ENCODE measurements around the gene KIAA1671.
A peak's percentile ranks its signal among the peaks of the same experiment; 100 is the strongest.

The KIAA1671 gene

DNA sequence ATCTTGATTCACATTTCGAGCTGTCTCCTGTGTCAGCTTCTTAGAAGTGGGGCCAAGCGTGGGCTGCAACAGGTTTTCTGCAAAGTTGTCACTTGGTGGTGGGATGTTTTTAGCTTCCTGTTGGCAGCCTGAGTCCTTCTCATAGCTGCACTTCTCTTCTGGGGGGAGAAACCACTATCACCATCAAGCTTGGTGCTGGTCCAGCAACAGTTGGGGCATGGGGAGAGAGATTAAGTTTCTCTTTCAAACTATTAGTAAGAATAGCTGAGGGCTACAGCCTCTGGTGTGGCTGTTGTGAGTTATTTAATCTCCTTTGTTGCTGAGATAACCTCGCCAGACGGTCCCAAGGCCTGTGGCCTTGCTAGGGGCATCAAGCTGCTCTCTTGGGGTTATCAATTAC is 123.8 kb downstream of the KIAA1671 start:
- Histone ChIP-seq H3K9ac (no peak overlapping the region), H3K27ac (no peak overlapping the region), H3K4me2 (peak overlapping the region; percentile 8 to 65 (median 53); a peak in 21 of 22 replicates), H3K36me3 (no peaks in the 10 kb centered on the region), H3K9me3 (replicated peaks in 1 of 11) (no peaks in the 10 kb centered on the region), H3K4me3 (no peak overlapping the region), H4K20me1 (no peaks in the 10 kb centered on the region; a peak in 1 of 22 replicates), H3K4me1 (peaks cover 29 to 56% (median 50%) of the 10 kb centered on the region in 10 experiments), H3K27me3 (peaks cover 0 to 12% (median 6%) of the 10 kb centered on the region in 11 experiments; a peak in 13 of 22 replicates)
- no peak for TF ChIP-seq Cebpa-rat (IDR thresholded peaks at IDR 0.05)

DNA sequence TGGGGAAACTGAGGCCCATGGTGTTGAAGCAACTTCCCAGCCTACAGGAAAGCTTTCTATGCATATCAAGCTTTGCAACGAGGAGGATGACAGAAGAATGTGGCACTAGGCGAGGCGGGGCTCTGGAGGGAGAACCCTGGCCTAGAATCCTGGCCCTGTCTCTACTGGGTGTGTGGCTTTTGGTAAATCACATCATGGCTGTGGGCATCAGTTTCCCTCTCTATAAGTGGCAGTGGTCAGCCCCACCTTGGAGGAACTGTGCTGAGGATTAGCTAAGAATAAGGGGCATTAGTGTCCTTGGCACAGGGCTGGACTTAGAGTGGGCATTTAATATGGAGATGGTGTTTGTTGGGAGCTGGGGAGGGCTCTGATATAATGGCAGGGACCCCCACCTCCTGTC is 124.5 kb downstream of the KIAA1671 start:
- Histone ChIP-seq H3K9me3 (replicated peaks in 1 of 11) (no peaks in the 10 kb centered on the region), H3K27ac (no peak overlapping the region)

GRCh38 chr22:25077964-25078363 is 125.4 kb downstream of the KIAA1671 start:
- H3K9me3 ChIP-seq (replicated peaks in 1 of 11): no peaks in the 10 kb centered on the region
- H3K9ac ChIP-seq: no peak overlapping the region
- no peaks in the 10 kb centered on the region; a peak in 1 of 22 replicates for H4K20me1 ChIP-seq
- peak overlapping the region in 8 of 11 experiments; percentile 31 to 65 (median 57); a peak in 15 of 22 replicates for H3K4me2 ChIP-seq
- peaks cover 24 to 64% (median 54%) of the 10 kb centered on the region in 10 experiments for H3K4me1 ChIP-seq
- H3K4me3 ChIP-seq: no peak overlapping the region
- H3K27ac ChIP-seq: no peak overlapping the region
- no peak for TF ChIP-seq Cebpa-rat (IDR thresholded peaks at IDR 0.05)
- H3K27me3 ChIP-seq: no peaks in the 10 kb centered on the region
- H3K36me3 ChIP-seq: no peaks in the 10 kb centered on the region

More for the DNA sequence above, 124.5 kb downstream of the KIAA1671 start:
- Histone ChIP-seq H3K4me2 (peak overlapping the region; percentile 25 to 65 (median 53); a peak in 18 of 22 replicates), H3K36me3 (no peaks in the 10 kb centered on the region), H3K4me1 (peaks cover 28 to 62% (median 54%) of the 10 kb centered on the region in 10 experiments), H3K9ac (peak overlapping the region in 1 of 11 experiments; percentile 9; a peak in 1 of 22 replicates), H4K20me1 (no peaks in the 10 kb centered on the region; a peak in 1 of 22 replicates), H3K4me3 (no peak overlapping the region), H3K27me3 (peaks cover 0 to 5% (median 0%) of the 10 kb centered on the region in 11 experiments; a peak in 2 of 22 replicates)
- TF ChIP-seq Cebpa-rat (IDR thresholded peaks at IDR 0.05): no peak

- H3K9me3 ChIP-seq (replicated peaks in 1 of 11): no peaks in the 10 kb centered on the region
- no peak overlapping the region for H3K4me3 ChIP-seq
- H3K9ac ChIP-seq: no peak overlapping the region
- peak overlapping the region in 8 of 11 experiments; percentile 31 to 65 (median 57); a peak in 15 of 22 replicates for H3K4me2 ChIP-seq
- TF ChIP-seq Cebpa-rat (IDR thresholded peaks at IDR 0.05): no peak
- peaks cover 24 to 69% (median 54%) of the 10 kb centered on the region in 10 experiments for H3K4me1 ChIP-seq
- H3K27me3 ChIP-seq: no peaks in the 10 kb centered on the region
- H3K36me3 ChIP-seq: no peaks in the 10 kb centered on the region
- no peaks in the 10 kb centered on the region for H4K20me1 ChIP-seq
- H3K27ac ChIP-seq: no peak overlapping the region
These were observed 126.1 kb downstream of the KIAA1671 start for GRCh38 chr22:25078591-25078990.

DNA sequence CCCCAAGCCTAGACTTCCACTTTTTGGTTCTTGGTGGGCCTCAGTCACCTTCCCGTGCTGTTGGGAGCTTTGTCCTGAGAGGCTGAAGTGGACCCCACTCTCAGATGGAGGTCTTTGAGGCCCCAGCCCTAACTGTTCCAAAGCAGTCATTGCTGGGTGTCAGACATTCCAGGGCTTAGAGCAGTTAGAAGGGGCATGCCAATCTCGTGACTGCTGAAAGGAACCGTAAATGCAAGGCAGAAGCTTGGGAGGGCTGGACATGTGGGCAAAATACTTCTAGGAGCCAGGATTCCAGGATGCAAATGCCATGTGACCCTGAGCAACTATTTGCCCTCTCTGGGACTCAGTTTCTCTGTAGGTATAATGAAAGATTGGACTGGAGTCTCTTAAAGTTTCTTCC is 128.3 kb downstream of the KIAA1671 start:
- Histone ChIP-seq H3K9me3 (replicated peaks in 1 of 11) (peaks cover 0 to 9% (median 6%) of the 10 kb centered on the region in 11 experiments; a peak in 12 of 22 replicates), H3K27me3 (no peaks in the 10 kb centered on the region), H3K36me3 (no peaks in the 10 kb centered on the region), H3K4me2 (no peak overlapping the region), H3K9ac (no peak overlapping the region), H3K4me1 (peaks cover 21 to 71% (median 56%) of the 10 kb centered on the region in 10 experiments), H3K27ac (no peak overlapping the region), H3K4me3 (no peak overlapping the region), H4K20me1 (no peaks in the 10 kb centered on the region; a peak in 1 of 22 replicates)
- no peak for TF ChIP-seq Cebpa-rat (IDR thresholded peaks at IDR 0.05)

DNA sequence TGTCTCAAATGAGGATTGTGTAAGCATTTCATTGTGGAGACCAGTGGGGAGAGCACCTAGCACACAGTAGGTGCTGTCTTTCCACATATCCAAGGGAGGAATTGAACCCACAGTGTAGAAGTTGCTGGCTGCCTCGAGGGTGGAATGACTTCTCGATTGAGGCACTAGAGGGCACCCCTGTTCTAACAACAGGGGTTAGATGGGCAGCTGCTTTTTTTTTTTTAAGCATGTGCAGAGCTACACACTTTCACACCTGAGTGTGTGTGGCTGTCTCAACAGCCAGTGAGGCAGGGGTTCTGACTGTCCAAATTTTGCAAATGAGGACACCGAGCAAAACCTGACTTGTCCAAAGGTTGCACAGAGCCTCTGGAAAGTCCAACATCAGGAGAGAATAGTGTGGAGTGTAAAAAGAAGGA is 128.9 kb downstream of the KIAA1671 start:
- Histone ChIP-seq H3K4me2 (no peak overlapping the region), H3K36me3 (no peaks in the 10 kb centered on the region), H3K4me3 (no peak overlapping the region), H3K27ac (no peak overlapping the region), H3K4me1 (peaks cover 21 to 71% (median 58%) of the 10 kb centered on the region in 10 experiments), H3K9ac (no peak overlapping the region), H3K9me3 (replicated peaks in 1 of 11) (peaks cover 0 to 9% (median 6%) of the 10 kb centered on the region in 11 experiments; a peak in 12 of 22 replicates), H3K27me3 (no peaks in the 10 kb centered on the region), H4K20me1 (peaks cover 0 to 2% (median 0%) of the 10 kb centered on the region in 11 experiments; a peak in 3 of 22 replicates)
- TF ChIP-seq Cebpa-rat (IDR thresholded peaks at IDR 0.05): no peak

DNA sequence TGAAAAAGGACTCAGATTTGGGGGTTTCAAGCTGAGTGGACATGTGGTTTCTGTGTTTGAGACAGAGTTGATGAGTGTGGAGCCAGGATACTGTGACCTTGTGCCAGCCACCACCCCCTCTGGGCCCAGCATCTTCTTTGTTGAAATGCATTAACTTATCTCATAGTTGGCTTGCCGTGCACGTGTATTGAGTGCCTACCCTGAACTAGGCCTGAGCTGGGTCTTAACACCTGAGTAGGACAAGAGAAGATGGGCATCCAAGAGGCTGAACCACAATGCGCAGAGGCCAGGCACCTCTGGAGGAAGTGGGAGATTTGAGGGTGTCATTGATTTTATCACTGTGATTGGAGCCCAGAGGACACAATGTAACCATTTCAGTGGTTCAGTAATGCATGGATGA is 129.6 kb downstream of the KIAA1671 start:
- Histone ChIP-seq H3K4me3 (no peak overlapping the region), H3K36me3 (no peaks in the 10 kb centered on the region), H4K20me1 (peaks cover 0 to 5% (median 0%) of the 10 kb centered on the region in 11 experiments; a peak in 3 of 22 replicates), H3K9me3 (replicated peaks in 1 of 11) (peaks cover 0 to 9% (median 6%) of the 10 kb centered on the region in 11 experiments; a peak in 12 of 22 replicates), H3K27ac (no peak overlapping the region), H3K27me3 (no peaks in the 10 kb centered on the region), H3K4me1 (peaks cover 21 to 71% (median 58%) of the 10 kb centered on the region in 10 experiments), H3K4me2 (peak overlapping the region in 2 of 11 experiments; percentile 1 to 3; a peak in 1 of 22 replicates), H3K9ac (no peak overlapping the region)
- no peak for TF ChIP-seq Cebpa-rat (IDR thresholded peaks at IDR 0.05)

- Histone ChIP-seq H3K4me3 (no peak overlapping the region), H3K27me3 (no peaks in the 10 kb centered on the region), H3K9me3 (replicated peaks in 1 of 11) (peaks cover 0 to 9% (median 6%) of the 10 kb centered on the region in 11 experiments; a peak in 12 of 22 replicates), H3K36me3 (no peaks in the 10 kb centered on the region), H4K20me1 (peaks cover 0 to 5% (median 0%) of the 10 kb centered on the region in 11 experiments; a peak in 3 of 22 replicates), H3K4me1 (peaks cover 20 to 71% (median 56%) of the 10 kb centered on the region in 10 experiments), H3K4me2 (no peak overlapping the region), H3K27ac (no peak overlapping the region), H3K9ac (no peak overlapping the region)
- no peak for TF ChIP-seq Cebpa-rat (IDR thresholded peaks at IDR 0.05)
These were observed 130.7 kb downstream of the KIAA1671 start for GRCh38 chr22:25083056-25083806.

GRCh38 chr22:25083807-25084200 is 131.3 kb downstream of the KIAA1671 start:
- no peak for TF ChIP-seq Cebpa-rat (IDR thresholded peaks at IDR 0.05)
- Histone ChIP-seq H3K9me3 (replicated peaks in 1 of 11) (peaks cover 0 to 9% (median 6%) of the 10 kb centered on the region in 11 experiments; a peak in 12 of 22 replicates), H3K4me1 (peaks cover 20 to 70% (median 51%) of the 10 kb centered on the region in 10 experiments), H3K4me3 (no peak overlapping the region), H3K27ac (no peak overlapping the region), H3K4me2 (no peak overlapping the region), H3K36me3 (no peaks in the 10 kb centered on the region), H3K9ac (no peak overlapping the region), H4K20me1 (peaks cover 0 to 5% (median 0%) of the 10 kb centered on the region in 11 experiments; a peak in 3 of 22 replicates), H3K27me3 (no peaks in the 10 kb centered on the region)
